Activated CD4-positive, alpha-beta T cell treated with anti-CD3 and anti-CD28 coated beads for 1 hour (primary cell): ENCODE measurements around the gene AHCTF1.

Source experiments
- DNase-seq: peaks from one replicate; pipeline ENCODE4 v3.0.0-alpha.2; 2020

Gene AHCTF1

GRCh38 chr1:246931549-246932365 lies at the start of gene AHCTF1:
AHCTF1 (minus strand) TSS chr1:246931948; CDS start chr1:246918370, 13,578 bp downstream.
- peak; percentile 91 for DNase-seq

GRCh38 chr1:246978785-246979184 lies 47.0 kb upstream of the AHCTF1 start:
- DNase-seq: no peak

- DNase-seq: no peak
Observed at GRCh38 chr1:246978281-246978680, 46.5 kb upstream of the AHCTF1 start.

- no peak for DNase-seq
Observed at GRCh38 chr1:246971969-246972368, 40.2 kb upstream of the AHCTF1 start.

GRCh38 chr1:246971090-246971721 lies 39.5 kb upstream of the AHCTF1 start:
- DNase-seq: peak; percentile 18

GRCh38 chr1:246969621-246970020 lies 37.9 kb upstream of the AHCTF1 start:
- no peak for DNase-seq

- no peak for DNase-seq
Observed at GRCh38 chr1:246966502-246966901, 34.8 kb upstream of the AHCTF1 start.

GRCh38 chr1:246959944-246960693 lies 28.4 kb upstream of the AHCTF1 start:
- DNase-seq: no peak

GRCh38 chr1:246954126-246954525 lies 22.4 kb upstream of the AHCTF1 start:
- DNase-seq: no peak

- DNase-seq: no peak
Observed at GRCh38 chr1:246951413-246951812, 19.7 kb upstream of the AHCTF1 start.

GRCh38 chr1:246949956-246950355 lies 18.2 kb upstream of the AHCTF1 start:
- DNase-seq: no peak

- DNase-seq: no peak
Observed at GRCh38 chr1:246947255-246947654, 15.5 kb upstream of the AHCTF1 start.

- no peak for DNase-seq
Observed at GRCh38 chr1:246946366-246946765, 14.6 kb upstream of the AHCTF1 start.

GRCh38 chr1:246934765-246935164 lies 3.0 kb upstream of the AHCTF1 start:
- DNase-seq: no peak

GRCh38 chr1:246933893-246934292 lies 2.1 kb upstream of the AHCTF1 start:
- no peak for DNase-seq

GRCh38 chr1:246932366-246932700 lies 585 bp upstream of the AHCTF1 start:
- DNase-seq: no peak

- no peak for DNase-seq
Observed at GRCh38 chr1:246930830-246931548, 759 bp downstream of the AHCTF1 start.

GRCh38 chr1:246925997-246926626 lies 5.6 kb downstream of the AHCTF1 start:
- DNase-seq: no peak

- no peak for DNase-seq
Observed at GRCh38 chr1:246923900-246924299, 7.8 kb downstream of the AHCTF1 start.

GRCh38 chr1:246923482-246923881 lies 8.3 kb downstream of the AHCTF1 start:
- DNase-seq: no peak

GRCh38 chr1:246921481-246921880 lies 10.3 kb downstream of the AHCTF1 start:
- DNase-seq: no peak

- no peak for DNase-seq
Observed at GRCh38 chr1:246919902-246920301, 11.8 kb downstream of the AHCTF1 start.
